K562 (cell line): ENCODE results near the gene POLA1. TPM values are rescaled to one million over a fixed set of nuclear protein-coding genes. Genes with fewer than 3 reads are reported as not detected.

Experiments
- ATAC-seq: fragments of 200-7000 bp; cut with Tn5 transposase; 3 replicates; pipeline ENCODE4 v1.9.1; 2020; ENCODE audit warnings: moderate library complexity
- BruUV-seq: library from RNA; stranded (reverse); fragments of 400-500 nt; replicated peaks from 2 replicates; lab custom pipeline; 2021; lab: Mats Ljungman, UMichigan
- CTCF ChIA-PET: fragments of 300-600 bp; formaldehyde crosslinking; extraction: SDS; loops from one replicate; lab custom pipeline; 2021; ENCODE audit warnings: low intra/inter-chr PET ratio; lab: Yijun Ruan, JAX
- POLR2A ChIA-PET: fragments of 300-600, 350-650 bp; sonication (Branson Sonifier 250); formaldehyde crosslinking; extraction: SDS; loops from one replicate; lab custom pipeline; 2021; ENCODE audit warnings: antibody characterized with exemption, inconsistent platforms; lab: Yijun Ruan, JAX
- DNase-seq, 4 experiments: peaks; one replicate each; pipeline versions ENCODE4 v3.0.0 to v3.0.0-alpha.2; 2011 to 2018; ENCODE audit warnings: low spot score in 3 of 4, mixed read lengths in 3 of 4; ENCODE audit errors: extremely low read depth in 1 of 4
- FAIRE-seq: peaks from 2 replicates; lab custom pipeline; 2011; peaks lifted over from hg19 to GRCh38; lab: Jason Lieb, UNC
- H2AFZ ChIP-seq: 2 replicates; pipeline ENCODE4 v1.6.0; 2011; ENCODE audit warnings: low read depth, low read length, control low read depth, inconsistent platforms
- H3K27ac ChIP-seq: fragments of 200-600 bp; 3 replicates; pipeline ENCODE4 v1.8.0; 2011; ENCODE audit warnings: low read depth, mild to moderate bottlenecking, control low read depth, inconsistent platforms, low read length, moderate library complexity, mixed read lengths; ENCODE audit errors: extremely low read depth
- H3K27me3 ChIP-seq, 2 experiments: fragments of 300-600 bp in 1 of 2; 2 replicates in 1 of 2; 3 replicates in 1 of 2; pipeline versions ENCODE4 v1.6.0 to v1.8.0; 2011; ENCODE audit warnings: inconsistent platforms in 2 of 2, low read length in 2 of 2, mild to moderate bottlenecking in 1 of 2, mixed read lengths in 1 of 2, moderate library complexity in 1 of 2; ENCODE audit not compliant: control insufficient read depth in 2 of 2, insufficient read depth in 2 of 2
- H3K36me3 ChIP-seq: fragments of 300-600 bp; 3 replicates; pipeline ENCODE4 v1.8.0; 2011; ENCODE audit warnings: mild to moderate bottlenecking, low read length, inconsistent platforms; ENCODE audit not compliant: control insufficient read depth, insufficient read depth
- H3K4me1 ChIP-seq, 2 experiments: fragments of 200-600 bp in 1 of 2; replicated peaks in 1 of 2; 2 replicates in 1 of 2; 3 replicates in 1 of 2; pipeline versions ENCODE4 v1.5.1 to v1.8.0; 2011; ENCODE audit warnings: inconsistent platforms in 2 of 2, low read length in 2 of 2, mild to moderate bottlenecking in 1 of 2, mixed read lengths in 1 of 2, moderate library complexity in 1 of 2; ENCODE audit not compliant: control insufficient read depth in 2 of 2, insufficient read depth in 2 of 2
- H3K4me2 ChIP-seq: 2 replicates; pipeline ENCODE4 v1.6.1; 2011; ENCODE audit warnings: low read length, control low read depth, inconsistent platforms, mixed read lengths; ENCODE audit not compliant: insufficient read depth
- H3K4me3 ChIP-seq: fragments of 200-600 bp; sonication (generic), shearing (Covaris generic); 2 replicates; pipeline ENCODE4 v1.5.1; 2016; ENCODE audit warnings: control low read depth, inconsistent platforms
- H3K79me2 ChIP-seq: fragments of 200-600 bp; 3 replicates; pipeline ENCODE4 v1.8.0; 2011; ENCODE audit warnings: low read length, inconsistent platforms; ENCODE audit not compliant: control insufficient read depth, insufficient read depth
- H3K9ac ChIP-seq, 2 experiments: 2 replicates each; pipeline versions ENCODE4 v1.6.0 to v1.6.1; 2011; ENCODE audit warnings: low read depth in 2 of 2, low read length in 2 of 2, control low read depth in 1 of 2, inconsistent platforms in 1 of 2, mild to moderate bottlenecking in 1 of 2, mixed read lengths in 1 of 2; ENCODE audit not compliant: insufficient read depth in 1 of 2
- H3K9me1 ChIP-seq: one replicate; pipeline ENCODE4 v1.6.0; 2011; ENCODE audit warnings: inconsistent platforms, mild to moderate bottlenecking, low read length, moderate library complexity; ENCODE audit not compliant: control insufficient read depth, insufficient read depth
- H3K9me3 ChIP-seq: replicated peaks from 2 replicates; pipeline ENCODE4 v1.5.1; 2011; ENCODE audit warnings: low read depth, low read length, inconsistent platforms; ENCODE audit not compliant: control insufficient read depth, insufficient read depth
- H4K20me1 ChIP-seq: replicated peaks from 2 replicates; pipeline ENCODE4 v1.6.1; 2011; ENCODE audit warnings: low read length, inconsistent platforms, mixed read lengths; ENCODE audit not compliant: control insufficient read depth, insufficient read depth
- BRCA1 ChIP-seq, 2 experiments: fragments of 450-650 bp in 1 of 2; sonication (generic) in 1 of 2; formaldehyde crosslinking in 1 of 2; IDR thresholded peaks; 2 replicates each; pipeline versions ENCODE4 v1.5.0 to v1.6.1; 2017 to 2020; ENCODE audit warnings: mild to moderate bottlenecking in 1 of 2, missing genetic modification reagents in 1 of 2
- C11orf30 ChIP-seq: fragments of 450-650 bp; IDR thresholded peaks from 2 replicates; pipeline ENCODE4 v1.6.1; 2016; ENCODE audit warnings: low read depth, mild to moderate bottlenecking
- MLLT1 ChIP-seq, 2 experiments: fragments of 450-650 bp; IDR thresholded peaks; 2 replicates each; pipeline ENCODE4 v1.6.1; 2016
- SNRNP70 ChIP-seq: fragments of 200-400 bp; formaldehyde crosslinking; optimal IDR thresholded peaks from 2 replicates; pipeline ENCODE3; 2017; ENCODE audit warnings: low read depth, low read length
- ZBTB17 ChIP-seq: fragments of 450-650 bp; formaldehyde crosslinking; IDR thresholded peaks from 2 replicates; pipeline ENCODE4 v1.4.0; 2020; ENCODE audit warnings: mild to moderate bottlenecking
- ZNF436 ChIP-seq: fragments of 250-450, 450-650 bp; sonication (Bioruptor Pico); formaldehyde crosslinking; IDR thresholded peaks from 2 replicates; pipeline ENCODE4 v1.7.0; 2020; ENCODE audit warnings: mild to moderate bottlenecking
- WGBS: fragments of 100-300 bp; shearing (Covaris generic); methylation state at CpG from one replicate; pipeline ENCODE4 v1.1.6; 2016; ENCODE audit warnings: low coverage, mixed read lengths; ENCODE audit not compliant: insufficient coverage; ENCODE audit errors: missing lambda C conversion rate; 5-methylcytosine and 5-hydroxymethylcytosine counted together
- in situ Hi-C: fragments of 300-500 bp; cut with MboI; formaldehyde crosslinking; loops from 4 replicates; pipeline ENCODE4 v1.15.0; 2018; ENCODE audit warnings: inconsistent platforms, mixed read lengths
- intact Hi-C: fragments of 100-400 bp; cut with micrococcal nuclease; formaldehyde crosslinking; loops from 2 replicates; pipeline ENCODE4 v1.14.2; 2022
- polyA plus RNA-seq, 8 experiments: library from polyadenylated mRNA; depleted of rRNA in 4 of 8; stranded (reverse) in 5 of 8; unstranded in 3 of 8; fragments of >200 nt; fragmentation: Nextera tagmentation in 2 of 8; fragmentation: Illumina TruSeq in 1 of 8; extraction: Ambion mirVana in 2 of 8; extraction: Trizol in 1 of 8; gene quantifications; 2 replicates each; pipeline versions ENCODE4 v1.2.1 to v1.2.3, GENCODE V29; 2011 to 2014; ENCODE audit warnings: inconsistent platforms in 1 of 8, missing spikeins in 1 of 8
- total RNA-seq, 7 experiments: library from RNA; depleted of rRNA in 6 of 7; stranded (reverse); fragments of >200 nt in 6 of 7; fragmentation: Illumina TruSeq in 2 of 7; extraction: Trizol in 2 of 7; gene quantifications; 2 replicates each; pipeline versions ENCODE4 v1.2.1 to v1.2.3, GENCODE V29; 2011 to 2021; ENCODE audit warnings: low replicate concordance in 1 of 7
- TF ChIP-seq, protein P1 (sequence below): fragments of 450-650 bp; IDR thresholded peaks from 2 replicates; pipeline ENCODE4 v1.6.1; 2016; ENCODE audit warnings: low read depth, mild to moderate bottlenecking, moderate library complexity

The POLA1 gene
- total and polyA plus RNA-seq, 9 of the 15 experiments (the other 6 are each of a cell fraction or from before 2014, with no cell fraction given), result 8.6 to 48.4 (median 27.4) TPM

DNA sequence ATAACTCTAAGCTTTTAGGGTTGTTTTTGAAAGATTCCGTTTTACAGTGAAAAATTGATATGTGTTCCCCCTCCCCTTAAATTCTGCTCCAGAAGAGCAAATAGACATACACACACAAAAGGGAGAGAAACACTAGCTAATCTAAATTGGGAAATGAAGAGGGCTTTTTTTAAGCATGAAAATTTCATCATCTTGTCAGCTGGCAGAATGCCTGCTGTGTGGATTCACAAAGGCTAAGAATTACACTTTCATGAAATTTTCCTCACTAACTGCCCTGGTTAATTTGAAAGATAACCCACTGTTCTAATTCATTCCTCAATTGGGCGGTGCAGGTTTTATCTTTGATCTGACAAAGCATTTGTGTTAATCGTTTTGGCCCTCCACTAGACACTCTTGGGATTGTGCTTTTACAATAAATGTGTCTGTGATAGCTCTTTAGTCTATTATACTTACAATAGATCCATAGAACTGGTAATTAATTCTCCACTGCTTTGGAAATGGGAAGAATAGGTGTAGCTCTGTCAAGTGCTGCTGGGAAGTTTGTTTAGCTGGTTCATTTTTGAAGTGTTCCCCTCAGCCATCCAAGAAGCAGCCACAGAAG lies 152.9 kb downstream of the POLA1 start (continued):
- no peak for TF ChIP-seq SNRNP70
- TF ChIP-seq MLLT1 (IDR thresholded peaks at IDR 0.05), result no peak
- no peak for TF ChIP-seq BRCA1 (IDR thresholded peaks at IDR 0.05)
- TF ChIP-seq BRCA1 (CRISPR knock-in tag; IDR thresholded peaks at IDR 0.05), result no peak
- no peak for TF ChIP-seq ZBTB17

- H3K9me1 ChIP-seq, result no peaks in the 10 kb centered on the region
- BruUV-seq, result no TSS peak
- H3K4me1 ChIP-seq, result no peaks in the 10 kb centered on the region
- H4K20me1 ChIP-seq, result no peaks in the 10 kb centered on the region
- ATAC-seq (no peak), DNase-seq (no peak), FAIRE-seq (no peak)
- H3K27me3 ChIP-seq, result no peaks in the 10 kb centered on the region
- in situ Hi-C loops (no loop called here), intact Hi-C loops (no loop called here)
- no peak overlapping the region for H2AFZ ChIP-seq
- ChIA-PET POLR2A (interaction anchor here (1.6 kb wide), 1 partner anchor 12 kb away, joined by 5 read pairs; no protein-coding TSS in a partner anchor), CTCF (no interaction called here)
- H3K4me2 ChIP-seq, result no peak overlapping the region
- H3K9me3 ChIP-seq, result no peaks in the 10 kb centered on the region
- no peak overlapping the region for H3K27ac ChIP-seq
- peaks cover 59% of the 10 kb centered on the region; the same call in 2 of the 3 replicates for H3K36me3 ChIP-seq
- H3K9ac ChIP-seq, result no peak overlapping the region
- WGBS, result 95% methylated on average over 6 of the region's 6 CpGs
- H3K4me3 ChIP-seq, result no peak overlapping the region
- no peaks in the 10 kb centered on the region for H3K79me2 ChIP-seq
- TF ChIP-seq ZNF436 (CRISPR knock-in tag) (no peak), C11orf30 (no peak)
- TF ChIP-seq, protein P1, sequence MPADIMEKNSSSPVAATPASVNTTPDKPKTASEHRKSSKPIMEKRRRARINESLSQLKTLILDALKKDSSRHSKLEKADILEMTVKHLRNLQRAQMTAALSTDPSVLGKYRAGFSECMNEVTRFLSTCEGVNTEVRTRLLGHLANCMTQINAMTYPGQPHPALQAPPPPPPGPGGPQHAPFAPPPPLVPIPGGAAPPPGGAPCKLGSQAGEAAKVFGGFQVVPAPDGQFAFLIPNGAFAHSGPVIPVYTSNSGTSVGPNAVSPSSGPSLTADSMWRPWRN, result no peak
Observed at GRCh38 chrX:24851289-24851688, 157.6 kb downstream of the POLA1 start.
